Neuronal stem cell (in vitro differentiated cells): ENCODE data around the gene WWC1.
A peak's percentile ranks its signal among the peaks of the same experiment; 100 is the strongest.
"Not testable (repeated sequence)": the region's sequence is repeated elsewhere in the genome, so short reads cannot be mapped to it uniquely, and the experiment has no call there.

Source experiments
- DNase-seq: peaks from one replicate; pipeline ENCODE4 v3.0.0-alpha.2; 2013; ENCODE audit warnings: low spot score
- H2AFZ ChIP-seq: one replicate; pipeline ENCODE4 v1.6.1; 2013; ENCODE audit warnings: mild to moderate bottlenecking, low read length, inconsistent platforms
- H2AK5ac ChIP-seq: 2 replicates; pipeline ENCODE4 v1.6.1; 2013; ENCODE audit warnings: low read depth, mild to moderate bottlenecking, inconsistent platforms, low read length, moderate library complexity, mixed read lengths
- H2BK120ac ChIP-seq: 2 replicates; pipeline ENCODE4 v1.6.1; 2013; ENCODE audit warnings: low read depth, mild to moderate bottlenecking, inconsistent platforms, low read length, moderate library complexity, mixed read lengths
- H2BK12ac ChIP-seq: one replicate; pipeline ENCODE4 v1.6.1; 2013; ENCODE audit warnings: low read length, inconsistent platforms
- H2BK15ac ChIP-seq: 2 replicates; pipeline ENCODE4 v1.6.1; 2013; ENCODE audit warnings: mild to moderate bottlenecking, low read length, inconsistent platforms, mixed read lengths
- H2BK5ac ChIP-seq: one replicate; pipeline ENCODE4 v1.6.1; 2013; ENCODE audit warnings: inconsistent platforms, mild to moderate bottlenecking, low read length, moderate library complexity
- H3K14ac ChIP-seq: one replicate; pipeline ENCODE4 v1.6.1; 2013; ENCODE audit warnings: low read length, inconsistent platforms
- H3K18ac ChIP-seq: 2 replicates; pipeline ENCODE4 v1.6.1; 2013; ENCODE audit warnings: low read length, inconsistent platforms
- H3K23ac ChIP-seq: 2 replicates; pipeline ENCODE4 v1.6.1; 2013; ENCODE audit warnings: low read depth, mild to moderate bottlenecking, mixed read lengths, low read length, inconsistent platforms; ENCODE audit not compliant: poor library complexity
- H3K27ac ChIP-seq: replicated peaks from 3 replicates; pipeline ENCODE4 v1.5.1; 2013; ENCODE audit warnings: low read length, inconsistent platforms
- H3K27me3 ChIP-seq, 3 experiments: 2 replicates each; pipeline ENCODE4 v1.6.1; 2013; ENCODE audit warnings: low read length in 3 of 3, mild to moderate bottlenecking in 2 of 3, inconsistent platforms in 1 of 3, low read depth in 1 of 3, mixed read lengths in 1 of 3, moderate library complexity in 1 of 3; ENCODE audit not compliant: control insufficient read depth in 3 of 3, insufficient read depth in 3 of 3
- H3K36me3 ChIP-seq, 2 donors: replicated peaks in 1 of 2; 2 replicates each; pipeline ENCODE4 v1.6.1; 2013; ENCODE audit warnings: low read length in 2 of 2; ENCODE audit not compliant: control insufficient read depth in 2 of 2, insufficient read depth in 2 of 2
- H3K4ac ChIP-seq: 2 replicates; pipeline ENCODE4 v1.6.1; 2013; ENCODE audit warnings: inconsistent platforms, mild to moderate bottlenecking, low read length, moderate library complexity
- H3K4me1 ChIP-seq, 2 donors: 1 replicate in 1 of 2; 2 replicates in 1 of 2; pipeline ENCODE4 v1.6.1; 2013; ENCODE audit warnings: low read length in 2 of 2, low read depth in 1 of 2; ENCODE audit not compliant: control insufficient read depth in 2 of 2, insufficient read depth in 1 of 2
- H3K4me2 ChIP-seq: one replicate; pipeline ENCODE4 v1.6.1; 2013; ENCODE audit warnings: mild to moderate bottlenecking, low read length, inconsistent platforms; ENCODE audit not compliant: insufficient read depth, poor library complexity, severe bottlenecking
- H3K4me3 ChIP-seq, 2 donors: 2 replicates each; pipeline ENCODE4 v1.5.1; 2013; ENCODE audit warnings: low read length in 2 of 2, mild to moderate bottlenecking in 2 of 2, inconsistent platforms in 1 of 2, moderate library complexity in 1 of 2
- H3K79me1 ChIP-seq: one replicate; pipeline ENCODE4 v1.6.1; 2013; ENCODE audit warnings: low read depth, mild to moderate bottlenecking, inconsistent platforms, low read length, moderate library complexity
- H3K9ac ChIP-seq: one replicate; pipeline ENCODE4 v1.6.1; 2013; ENCODE audit warnings: mild to moderate bottlenecking, low read depth, low read length, inconsistent platforms; ENCODE audit not compliant: poor library complexity
- H3K9me3 ChIP-seq, 2 donors: replicated peaks in 1 of 2; 2 replicates each; pipeline versions ENCODE3 to v1.6.1; 2013; ENCODE audit warnings: low read length in 2 of 2, mild to moderate bottlenecking in 2 of 2, inconsistent platforms in 1 of 2, low read depth in 1 of 2, mixed read lengths in 1 of 2, moderate library complexity in 1 of 2; ENCODE audit not compliant: control insufficient read depth in 2 of 2, insufficient read depth in 1 of 2
- H4K8ac ChIP-seq: one replicate; pipeline ENCODE4 v1.6.1; 2013; ENCODE audit warnings: low read depth, mild to moderate bottlenecking, inconsistent platforms, low read length, moderate library complexity
- H4K91ac ChIP-seq: one replicate; pipeline ENCODE4 v1.6.1; 2013; ENCODE audit warnings: low read length, low read depth, mild to moderate bottlenecking, inconsistent platforms; ENCODE audit not compliant: poor library complexity
- WGBS, 2 donors: extraction: QIAGEN DNeasy Blood & Tissue Kit; methylation state at CpG; one replicate each; pipeline ENCODE4 v1.1.7; 2013; ENCODE audit warnings: missing lambda C conversion rate in 2 of 2, mixed read lengths in 1 of 2; ENCODE audit not compliant: insufficient read length in 2 of 2, insufficient replicate concordance in 1 of 2; ENCODE audit errors: extremely low coverage in 2 of 2; 5-methylcytosine and 5-hydroxymethylcytosine counted together

WWC1 gene

GRCh38 chr5:168286863-168287262 is 4.6 kb upstream of the WWC1 start:
- H4K8ac ChIP-seq, H2AK5ac ChIP-seq, H2BK5ac ChIP-seq, DNase-seq, H3K36me3 ChIP-seq, H3K18ac ChIP-seq, H4K91ac ChIP-seq, H2BK120ac ChIP-seq, H2BK12ac ChIP-seq, H2BK15ac ChIP-seq, H3K27me3 ChIP-seq, H3K9ac ChIP-seq, H3K4me3 ChIP-seq, H3K27ac ChIP-seq, H3K14ac ChIP-seq, H3K23ac ChIP-seq, H3K79me1 ChIP-seq, H2AFZ ChIP-seq, H3K4ac ChIP-seq, H3K4me2 ChIP-seq, H3K4me1 ChIP-seq: not testable (repeated sequence)
- peaks cover 3 to 14% of the 10 kb centered on the region in 2 donors for H3K9me3 ChIP-seq
- WGBS, 2 donors = no CpG with 5 or more reads among the region's 5 CpGs

DNA sequence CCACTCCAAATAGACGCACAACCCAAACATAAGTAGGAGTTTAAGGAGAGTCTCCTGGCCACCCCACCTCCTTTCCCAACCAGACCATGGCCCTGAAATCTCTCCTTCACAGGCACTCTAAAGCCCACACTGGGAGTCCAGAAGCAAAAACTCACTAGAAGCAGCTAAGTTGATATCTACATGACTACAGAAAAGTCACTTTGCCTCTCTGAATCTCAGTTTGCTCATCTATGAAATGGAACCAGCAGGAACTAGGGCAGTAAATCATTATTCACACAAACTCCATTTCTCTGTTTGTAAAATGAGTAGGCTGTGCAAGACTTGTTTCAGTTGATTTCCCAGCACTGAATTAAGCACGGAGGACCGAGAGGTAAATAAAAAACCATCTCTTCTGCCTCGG is 4.1 kb upstream of the WWC1 start:
- no peak overlapping the region for H2AFZ ChIP-seq
- H2BK12ac ChIP-seq = no peak overlapping the region
- no peak overlapping the region for H3K4ac ChIP-seq
- H2AK5ac ChIP-seq = no peak overlapping the region
- H4K8ac ChIP-seq = no peak overlapping the region
- H3K27me3 ChIP-seq = no peaks in the 10 kb centered on the region
- no peaks in the 10 kb centered on the region for H3K36me3 ChIP-seq
- no peak overlapping the region for H2BK120ac ChIP-seq
- no peak overlapping the region for H3K4me2 ChIP-seq
- no peak overlapping the region for H3K9ac ChIP-seq
- no peak overlapping the region for H3K23ac ChIP-seq
- WGBS, 2 donors = no CpG with 5 or more reads among the region's 4 CpGs
- no peak overlapping the region for H2BK15ac ChIP-seq
- H3K4me1 ChIP-seq = peaks cover 3 to 6% of the 10 kb centered on the region in 2 donors
- no peak overlapping the region for H2BK5ac ChIP-seq
- H3K27ac ChIP-seq = no peak overlapping the region
- no peak overlapping the region for H3K18ac ChIP-seq
- H3K9me3 ChIP-seq = peaks cover under 1 to 14% of the 10 kb centered on the region in 2 donors
- no peaks in the 10 kb centered on the region for H3K79me1 ChIP-seq
- no peak overlapping the region for H3K4me3 ChIP-seq
- H3K14ac ChIP-seq = no peak overlapping the region
- no peak overlapping the region for H4K91ac ChIP-seq
- DNase-seq = no peak

- no CpG with 5 or more reads among the region's 22 CpGs for WGBS, 2 donors
These were observed 2.8 kb upstream of the WWC1 start for GRCh38 chr5:168288349-168289245.

GRCh38 chr5:168290902-168291341 is 523 bp upstream of the WWC1 start:
- Histone ChIP-seq H4K91ac (no peak overlapping the region), H2AK5ac (no peak overlapping the region), H3K36me3 (no peaks in the 10 kb centered on the region), H3K23ac (no peak overlapping the region), H3K27ac (no peak overlapping the region), H2AFZ (peak overlapping the region; percentile 96), H3K4me3 (peak overlapping the region; percentile 68 to 94), H3K14ac (no peak overlapping the region), H2BK120ac (no peak overlapping the region), H3K4ac (no peak overlapping the region), H2BK5ac (no peak overlapping the region), H3K4me1 (peaks cover 14 to 17% of the 10 kb centered on the region in 2 donors), H3K27me3 (no peaks in the 10 kb centered on the region), H2BK15ac (no peak overlapping the region), H3K4me2 (peak overlapping the region; percentile 86), H2BK12ac (no peak overlapping the region), H3K18ac (no peak overlapping the region), H3K9ac (no peak overlapping the region), H3K79me1 (no peaks in the 10 kb centered on the region), H3K9me3 (no peaks in the 10 kb centered on the region), H4K8ac (no peak overlapping the region)
- WGBS, 2 donors = no CpG with 5 or more reads among the region's 6 CpGs
- no peak for DNase-seq

More at GRCh38 chr5:168288349-168289245, 2.8 kb upstream of the WWC1 start:
- Histone ChIP-seq H3K4me1 (peaks cover 7 to 9% of the 10 kb centered on the region in 2 donors), H3K9ac (no peak overlapping the region), H3K79me1 (no peaks in the 10 kb centered on the region), H3K18ac (no peak overlapping the region), H3K27me3 (no peaks in the 10 kb centered on the region), H3K9me3 (peaks cover 0 to 14% of the 10 kb centered on the region in 2 donors), H3K36me3 (no peaks in the 10 kb centered on the region), H3K23ac (no peak overlapping the region), H3K4me3 (no peak overlapping the region), H3K4ac (no peak overlapping the region), H3K14ac (no peak overlapping the region), H2AK5ac (no peak overlapping the region), H3K27ac (no peak overlapping the region), H2AFZ (no peak overlapping the region), H2BK5ac (no peak overlapping the region), H2BK120ac (no peak overlapping the region), H4K8ac (no peak overlapping the region), H3K4me2 (no peak overlapping the region), H4K91ac (no peak overlapping the region), H2BK15ac (no peak overlapping the region), H2BK12ac (no peak overlapping the region)
- DNase-seq = no peak
